Fibroblast of mammary gland (primary cell): ENCODE results near the gene ATCAY.

Experiments used
- DNase-seq: peaks from one replicate; pipeline ENCODE4 v3.0.0-alpha.2; 2010; ENCODE audit warnings: low read depth
- H3K4me3 ChIP-seq: 2 replicates; pipeline ENCODE4 v1.5.1; 2011; ENCODE audit warnings: low read depth, mild to moderate bottlenecking, low read length, moderate library complexity; ENCODE audit not compliant: control insufficient read depth
- TF ChIP-seq, protein P1 (sequence below): conservative IDR thresholded peaks from 2 replicates; pipeline ENCODE4 v1.5.1; 2011; ENCODE audit warnings: low read depth, low read length, inconsistent platforms; ENCODE audit not compliant: control insufficient read depth, insufficient read depth

The ATCAY gene

DNA sequence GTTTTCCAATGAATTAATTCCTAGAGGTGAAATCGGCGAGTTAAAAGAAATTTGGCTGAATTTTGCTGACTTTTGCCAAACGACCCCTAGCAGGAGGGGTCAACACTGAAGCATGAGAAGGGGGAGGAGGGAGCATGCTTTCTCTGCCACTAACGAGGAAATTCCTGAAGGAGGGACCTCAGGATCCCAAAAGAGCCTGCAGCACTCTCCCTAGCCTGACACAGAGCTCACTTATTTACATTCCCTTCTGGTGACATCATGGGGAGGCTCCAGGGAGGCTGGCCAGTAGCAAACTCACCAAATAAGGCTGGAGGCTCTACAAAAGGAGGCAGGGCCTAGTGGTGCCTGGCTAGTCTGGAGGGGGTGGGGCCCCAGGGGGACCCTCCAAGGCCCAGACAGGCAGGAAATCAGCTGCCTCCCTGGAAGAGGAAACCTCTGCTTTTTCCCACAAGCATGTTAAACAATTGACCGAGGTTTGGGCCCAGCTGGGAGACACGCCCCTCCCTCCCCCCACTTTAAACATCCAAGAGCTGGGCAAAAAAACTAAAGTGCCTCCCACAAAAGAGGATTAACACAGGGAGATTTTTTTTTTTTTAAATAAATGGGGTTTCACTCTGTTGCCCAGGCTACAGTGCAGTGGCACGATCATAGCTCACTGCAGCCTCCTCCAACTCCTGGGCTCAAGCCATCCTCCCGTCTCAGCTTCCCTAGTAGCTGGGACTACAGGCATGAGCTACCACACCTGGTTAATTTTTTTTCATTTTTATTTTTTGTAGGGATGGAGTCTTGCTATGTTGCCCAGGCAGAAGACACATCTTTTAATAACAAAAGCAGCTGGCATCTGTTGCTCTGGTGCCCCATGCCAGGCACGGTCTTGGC is 88.3 kb downstream of the ATCAY start:
- DNase-seq, result peak; percentile 98
- TF ChIP-seq, protein P1, sequence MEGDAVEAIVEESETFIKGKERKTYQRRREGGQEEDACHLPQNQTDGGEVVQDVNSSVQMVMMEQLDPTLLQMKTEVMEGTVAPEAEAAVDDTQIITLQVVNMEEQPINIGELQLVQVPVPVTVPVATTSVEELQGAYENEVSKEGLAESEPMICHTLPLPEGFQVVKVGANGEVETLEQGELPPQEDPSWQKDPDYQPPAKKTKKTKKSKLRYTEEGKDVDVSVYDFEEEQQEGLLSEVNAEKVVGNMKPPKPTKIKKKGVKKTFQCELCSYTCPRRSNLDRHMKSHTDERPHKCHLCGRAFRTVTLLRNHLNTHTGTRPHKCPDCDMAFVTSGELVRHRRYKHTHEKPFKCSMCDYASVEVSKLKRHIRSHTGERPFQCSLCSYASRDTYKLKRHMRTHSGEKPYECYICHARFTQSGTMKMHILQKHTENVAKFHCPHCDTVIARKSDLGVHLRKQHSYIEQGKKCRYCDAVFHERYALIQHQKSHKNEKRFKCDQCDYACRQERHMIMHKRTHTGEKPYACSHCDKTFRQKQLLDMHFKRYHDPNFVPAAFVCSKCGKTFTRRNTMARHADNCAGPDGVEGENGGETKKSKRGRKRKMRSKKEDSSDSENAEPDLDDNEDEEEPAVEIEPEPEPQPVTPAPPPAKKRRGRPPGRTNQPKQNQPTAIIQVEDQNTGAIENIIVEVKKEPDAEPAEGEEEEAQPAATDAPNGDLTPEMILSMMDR, result no peak
- peak overlapping the region; percentile 91 for H3K4me3 ChIP-seq

DNA sequence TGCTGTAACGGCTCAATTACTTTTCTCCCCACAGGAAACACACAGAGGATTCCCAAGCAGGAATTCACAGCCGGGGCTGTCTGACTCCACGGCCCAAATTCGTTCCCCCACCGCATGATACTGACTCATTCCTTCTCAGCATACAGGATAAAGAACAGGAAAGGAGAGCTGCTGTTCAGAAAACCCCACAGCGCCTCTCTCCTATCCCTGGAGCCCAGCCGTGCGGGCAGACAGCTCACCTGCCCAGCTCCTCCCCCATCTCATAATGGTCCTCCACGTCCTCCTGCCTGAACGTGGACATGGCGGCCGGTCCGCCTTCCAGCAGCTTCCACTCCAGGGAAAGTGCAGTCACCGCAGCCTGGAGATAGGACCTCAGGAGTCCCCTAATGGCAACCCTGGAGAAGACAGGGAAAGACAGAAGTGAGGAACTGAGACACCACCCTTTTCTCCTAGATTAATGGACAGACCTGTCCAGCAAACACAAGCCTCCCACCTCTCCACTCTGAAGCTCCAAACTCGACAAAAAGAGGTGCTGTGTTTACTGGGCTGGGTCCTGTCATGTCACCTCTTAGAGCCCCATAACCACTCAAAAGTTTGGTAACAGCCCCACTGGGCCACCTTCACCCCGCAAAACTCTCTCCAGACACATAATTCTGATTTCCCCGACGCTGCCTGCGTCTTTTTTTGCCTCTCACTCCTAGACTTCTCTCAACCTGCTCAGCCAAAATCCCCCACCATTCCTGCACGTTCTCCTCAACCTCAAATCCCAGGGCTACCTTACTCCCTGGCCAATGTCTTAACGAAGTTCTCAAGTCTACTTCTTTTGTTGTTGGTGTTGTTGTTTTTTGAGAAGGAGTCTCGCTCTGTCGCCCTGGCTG is 89.2 kb downstream of the ATCAY start:
- TF ChIP-seq, protein P1, result peak; percentile 41
- peak overlapping the region; percentile 91 for H3K4me3 ChIP-seq
- DNase-seq, result peak; percentile 87

DNA sequence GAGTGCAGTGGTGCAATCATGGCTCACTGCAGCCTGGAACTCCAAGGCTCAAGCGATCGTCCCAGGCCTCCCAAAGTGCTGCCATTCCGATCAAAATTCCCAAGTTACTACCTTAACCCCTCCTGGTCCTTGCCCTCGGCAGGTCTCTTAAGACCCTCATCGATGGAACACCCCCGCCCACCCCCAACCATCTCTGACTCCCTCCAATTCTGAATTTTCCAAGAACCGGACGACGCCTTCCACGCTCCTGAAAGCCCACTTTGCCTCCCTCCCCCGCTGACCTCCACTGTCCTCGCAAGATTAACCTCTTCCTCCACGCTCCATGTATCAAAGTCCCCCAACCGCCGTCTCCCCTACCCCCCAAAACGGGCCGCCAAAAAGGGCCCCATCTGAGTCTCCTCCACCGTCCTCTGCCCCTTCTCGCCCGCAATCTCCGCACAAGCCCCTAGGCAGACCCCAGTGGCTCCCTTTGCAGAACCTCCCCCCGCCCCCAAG is 89.9 kb downstream of the ATCAY start:
- H3K4me3 ChIP-seq, result peak overlapping the region; percentile 91
- no peak for DNase-seq
- TF ChIP-seq, protein P1, result no peak

DNA sequence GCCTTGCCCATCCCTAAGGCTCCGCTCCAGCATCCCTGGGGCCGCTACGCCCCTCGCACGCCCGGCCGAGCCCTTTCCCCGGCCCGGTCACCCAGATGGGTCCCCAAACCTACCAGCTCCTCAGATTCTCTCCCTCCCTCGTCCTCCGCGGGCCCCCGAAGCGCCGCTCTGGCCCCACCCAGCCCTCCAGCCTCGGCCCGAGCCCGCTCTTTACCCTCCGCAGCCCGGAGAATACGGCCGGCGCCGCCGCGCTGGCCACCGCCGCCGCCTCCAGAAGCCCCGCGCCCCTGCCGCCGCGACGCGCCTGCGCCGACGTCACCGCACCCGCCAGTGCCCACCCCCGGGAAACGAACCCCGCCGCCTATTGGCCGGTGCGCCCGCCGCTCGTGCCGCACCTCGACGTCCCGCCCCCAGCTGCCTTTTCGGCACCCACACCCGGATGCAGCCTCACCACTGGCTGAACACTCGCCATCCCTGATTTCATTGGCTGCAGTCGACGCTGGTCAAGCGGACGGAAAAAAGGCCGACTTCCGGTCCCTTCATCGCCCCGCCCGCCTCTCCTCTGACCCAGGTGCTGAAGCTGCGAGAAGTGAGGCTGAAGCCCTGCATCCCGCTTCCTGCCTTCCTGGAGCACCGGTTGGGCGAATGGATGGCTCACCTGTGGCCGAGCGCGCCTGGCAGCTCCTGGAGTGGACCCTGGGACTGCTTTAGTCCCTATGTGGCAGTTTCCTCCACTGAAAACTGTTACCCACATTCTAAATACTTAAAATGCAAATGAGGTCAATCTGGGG is 90.5 kb downstream of the ATCAY start, which contains the start of gene DAPK3:
Gene DAPK3 (minus strand): TSS at position 292 of the 791 bp plus-strand sequence. CDS start 1,364 bp downstream, outside the sequence.
- TF ChIP-seq, protein P1, result no peak
- DNase-seq, result peak; percentile 97
- peak within 1 kb of the TSS; percentile 91 for H3K4me3 ChIP-seq

DNA sequence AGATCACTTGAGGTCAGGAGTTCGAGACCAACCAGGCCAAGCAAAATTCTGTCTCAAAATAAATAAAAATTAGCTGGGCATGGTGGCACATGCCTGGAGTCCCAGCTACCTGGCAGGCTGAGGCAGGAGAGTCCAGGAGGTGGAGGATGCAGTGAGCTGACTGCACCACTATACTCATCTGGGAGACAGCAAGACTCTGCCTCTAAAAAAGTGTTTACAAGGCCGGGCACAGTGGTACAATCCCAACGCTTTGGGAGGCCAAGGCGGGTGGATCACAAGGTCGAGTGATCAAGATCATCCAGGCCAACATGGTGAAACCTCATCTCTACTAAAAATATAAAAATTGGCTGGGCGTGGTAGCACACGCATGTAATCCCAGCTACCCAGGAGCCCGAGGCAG is 94.7 kb downstream of the ATCAY start:
- H3K4me3 ChIP-seq, result no peak overlapping the region
- DNase-seq, result no peak
- TF ChIP-seq, protein P1, result no peak

DNA sequence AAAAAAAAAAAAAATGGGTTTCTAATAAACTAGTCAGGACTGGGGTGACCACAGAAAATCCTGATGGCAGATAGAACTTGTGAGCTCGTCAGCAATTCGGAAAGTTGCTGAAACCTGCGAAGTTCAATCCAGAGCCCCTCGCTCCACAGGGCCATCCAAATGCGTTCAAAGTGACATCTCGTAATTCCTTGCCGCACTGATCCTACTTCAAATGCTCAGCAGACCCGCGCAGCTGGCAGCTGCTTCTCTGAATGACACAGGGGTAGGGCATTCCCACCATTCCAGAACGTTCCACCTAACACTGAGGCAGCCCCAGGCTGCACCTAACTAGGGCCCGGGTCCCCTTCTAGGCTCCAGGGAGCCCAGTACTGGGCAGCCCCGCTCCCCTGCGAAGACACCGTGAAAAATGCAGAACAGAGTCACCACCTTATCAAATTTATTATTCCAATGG is 95.2 kb downstream of the ATCAY start:
- DNase-seq, result no peak
- no peak overlapping the region for H3K4me3 ChIP-seq
- TF ChIP-seq, protein P1, result no peak
